ENCODE measurements around the gene SLC38A5. TPM values are rescaled to one million over a fixed set of nuclear protein-coding genes. Genes with fewer than 3 reads are reported as not detected.
A peak's percentile ranks its signal among the peaks of the same experiment; 100 is the strongest.

The SLC38A5 gene
- total and polyA plus RNA-seq, 5 donors: 0.41 to 6.5 (median 3.0) TPM

- DNase-seq (no peak), ATAC-seq (no peak)
- WGBS: 61% methylated on average over 4 of the region's 4 CpGs
- intact Hi-C loops (cut with DNase I): no loop called here
- H3K4me3 ChIP-seq (ENCODE audit: low read length): peak overlapping the region; percentile 79
- H3K4me1 ChIP-seq (ENCODE audit: control insufficient read depth, insufficient read depth, low read length): no peaks in the 10 kb centered on the region
- peak overlapping the region; percentile 45 for H3K27ac ChIP-seq (ENCODE audit: low read length)
- H3K9me3 ChIP-seq (ENCODE audit: control insufficient read depth, low read length): no peaks in the 10 kb centered on the region
- no peaks in the 10 kb centered on the region for H3K27me3 ChIP-seq (ENCODE audit: control insufficient read depth, insufficient read depth)
Measured at GRCh38 chrX:48476919-48477318, 6.9 kb upstream of the SLC38A5 start.

DNA sequence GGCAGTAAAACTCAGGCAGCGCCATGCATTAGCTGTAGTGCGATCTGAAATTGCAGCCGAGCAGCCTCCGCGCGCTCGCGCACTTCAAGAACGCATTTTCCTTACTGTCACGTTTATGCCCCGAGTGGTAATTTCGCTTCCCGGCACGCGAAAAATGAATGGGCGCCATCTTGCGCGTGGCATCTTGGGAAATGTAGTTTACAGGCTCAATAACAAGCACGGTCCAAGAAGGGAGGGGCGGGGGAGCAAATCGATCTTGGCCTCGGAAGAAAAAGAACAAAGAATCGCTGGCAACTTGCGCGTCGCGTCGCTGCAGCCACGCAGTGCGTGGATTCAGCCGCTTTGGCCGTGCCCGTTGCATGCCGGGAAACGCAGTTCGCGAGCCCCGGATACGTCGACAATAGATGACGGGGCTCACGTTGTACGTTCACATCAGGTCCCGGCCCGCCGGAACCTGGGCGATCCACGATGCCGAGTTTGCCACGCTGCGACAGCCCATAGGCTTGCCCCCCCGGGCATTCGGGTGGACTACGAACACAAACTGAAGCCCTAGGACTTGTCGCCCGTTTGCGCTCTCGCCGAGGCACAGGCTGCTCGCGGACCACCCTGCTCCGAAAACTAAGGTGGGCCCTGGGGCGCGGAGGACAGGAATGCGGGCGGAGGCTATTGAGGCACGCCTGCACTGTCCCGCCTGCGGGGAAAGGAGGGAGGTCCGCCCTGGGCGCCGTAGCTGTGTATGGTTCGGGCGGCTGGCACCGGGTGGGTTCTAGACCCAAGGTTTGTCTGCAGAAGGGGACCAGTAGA lies 5.9 kb upstream of the SLC38A5 start, which contains the start of gene FTSJ1:
Gene FTSJ1, plus strand, starts transcription at position 426 of the 804 bp plus-strand sequence. CDS start 1,849 bp downstream, outside the sequence.
- DNase-seq (peak; percentile 90 to 95 (median 94)), ATAC-seq (peak; percentile 97)
- no peaks in the 10 kb centered on the region for H3K4me1 ChIP-seq (ENCODE audit: control insufficient read depth, insufficient read depth, low read length)
- no peaks in the 10 kb centered on the region for H3K9me3 ChIP-seq (ENCODE audit: control insufficient read depth, low read length)
- intact Hi-C loops (cut with DNase I): no loop called here
- no peaks in the 10 kb centered on the region for H3K27me3 ChIP-seq (ENCODE audit: control insufficient read depth, insufficient read depth)
- peak within 1 kb of the TSS; percentile 79 for H3K4me3 ChIP-seq (ENCODE audit: low read length)
- WGBS: under 1% methylated on average over 75 of the region's 75 CpGs
- H3K27ac ChIP-seq (ENCODE audit: low read length): peak within 1 kb of the TSS; percentile 45

DNA sequence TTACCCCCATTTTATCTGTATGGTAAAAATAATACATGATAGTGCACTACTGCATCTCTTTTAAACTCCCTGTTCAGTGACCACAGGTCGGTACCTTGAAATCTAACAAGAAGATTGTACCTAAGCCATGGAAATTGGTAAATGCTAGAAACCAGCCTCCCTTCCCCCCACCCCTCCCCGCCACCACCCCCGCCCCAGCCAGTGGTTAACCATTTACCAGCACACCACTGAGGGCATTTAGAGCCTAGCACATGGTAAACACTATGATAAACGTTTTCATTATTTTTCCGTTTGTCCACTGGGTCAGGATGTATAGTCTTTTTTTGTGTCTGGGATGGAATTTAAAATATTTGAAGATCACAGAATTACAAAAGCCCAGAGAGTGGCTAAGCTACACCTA lies 5.2 kb upstream of the SLC38A5 start:
- Histone ChIP-seq H3K27ac (ENCODE audit: low read length) (no peak overlapping the region), H3K9me3 (ENCODE audit: control insufficient read depth, low read length) (no peaks in the 10 kb centered on the region), H3K4me1 (ENCODE audit: control insufficient read depth, insufficient read depth, low read length) (no peaks in the 10 kb centered on the region), H3K27me3 (ENCODE audit: control insufficient read depth, insufficient read depth) (no peaks in the 10 kb centered on the region), H3K4me3 (ENCODE audit: low read length) (peak overlapping the region; percentile 79)
- DNase-seq (no peak), ATAC-seq (no peak)
- intact Hi-C loops (cut with DNase I): no loop called here
- WGBS: under 1% methylated on average over 5 of the region's 5 CpGs

DNA sequence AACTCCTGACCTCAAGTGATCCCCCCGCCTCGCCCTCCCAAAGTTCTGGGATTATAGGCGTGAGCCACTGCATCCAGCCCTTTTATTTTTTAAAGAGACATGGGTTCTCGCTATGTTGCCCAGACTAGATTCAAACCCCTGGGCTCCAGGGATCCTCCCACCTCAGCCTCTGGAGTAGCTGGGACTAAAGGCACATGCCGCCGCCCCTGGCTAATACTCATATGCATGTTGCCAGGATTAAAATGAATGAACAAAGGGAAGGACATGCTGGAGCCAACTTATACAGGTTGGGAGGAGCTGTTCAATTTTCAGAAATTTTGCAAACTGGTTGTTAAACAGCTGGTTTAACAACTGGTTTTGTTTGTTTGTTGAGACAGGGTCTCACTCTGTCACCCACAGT lies 4.5 kb upstream of the SLC38A5 start:
- WGBS: 79% methylated on average over 6 of the region's 6 CpGs
- intact Hi-C loops (cut with DNase I): no loop called here
- ATAC-seq (no peak), DNase-seq (no peak)
- H3K27me3 ChIP-seq (ENCODE audit: control insufficient read depth, insufficient read depth): no peaks in the 10 kb centered on the region
- H3K27ac ChIP-seq (ENCODE audit: low read length): no peak overlapping the region
- H3K4me3 ChIP-seq (ENCODE audit: low read length): no peak overlapping the region
- H3K9me3 ChIP-seq (ENCODE audit: control insufficient read depth, low read length): no peaks in the 10 kb centered on the region
- no peaks in the 10 kb centered on the region for H3K4me1 ChIP-seq (ENCODE audit: control insufficient read depth, insufficient read depth, low read length)

DNA sequence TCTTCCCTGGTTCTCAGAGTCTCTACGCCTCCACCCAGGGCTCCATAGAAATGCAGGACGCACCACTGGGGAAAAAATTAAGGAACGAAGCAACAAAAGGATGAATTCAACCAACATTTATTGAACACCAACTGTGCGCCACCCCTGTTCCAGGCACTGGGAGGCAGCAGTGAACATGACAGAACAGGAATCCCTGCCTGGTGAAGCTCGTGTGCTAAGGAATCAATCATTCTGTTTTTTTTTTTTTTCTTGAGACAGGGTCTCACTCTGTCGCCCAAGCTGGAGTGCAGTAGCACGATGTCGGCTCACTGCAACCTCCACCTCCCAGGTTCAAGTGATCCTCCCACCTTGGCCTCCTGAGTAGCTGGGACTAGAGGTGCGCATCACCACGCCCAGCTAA lies 4.1 kb upstream of the SLC38A5 start:
- Histone ChIP-seq H3K4me3 (ENCODE audit: low read length) (no peak overlapping the region), H3K9me3 (ENCODE audit: control insufficient read depth, low read length) (no peaks in the 10 kb centered on the region), H3K27ac (ENCODE audit: low read length) (no peak overlapping the region), H3K27me3 (ENCODE audit: control insufficient read depth, insufficient read depth) (no peaks in the 10 kb centered on the region), H3K4me1 (ENCODE audit: control insufficient read depth, insufficient read depth, low read length) (no peaks in the 10 kb centered on the region)
- DNase-seq (no peak), ATAC-seq (no peak)
- WGBS: 58% methylated on average over 10 of the region's 10 CpGs
- intact Hi-C loops (cut with DNase I): no loop called here

DNA sequence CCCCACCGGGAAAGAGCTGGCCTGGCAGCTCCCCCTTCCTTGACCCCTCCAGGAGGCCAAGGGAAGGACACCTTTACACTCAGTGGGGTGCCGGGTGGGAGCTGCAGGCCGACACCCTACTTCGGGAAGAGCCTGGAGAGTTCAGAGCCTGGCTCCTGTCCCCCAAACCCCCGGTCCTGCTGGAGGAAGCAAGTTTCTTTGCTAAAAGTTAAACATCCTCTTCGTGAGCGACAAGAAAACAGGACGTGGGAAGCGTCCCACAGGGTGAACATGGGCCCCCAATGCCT lies 3.6 kb upstream of the SLC38A5 start:
- no peaks in the 10 kb centered on the region for H3K9me3 ChIP-seq (ENCODE audit: control insufficient read depth, low read length)
- no peak overlapping the region for H3K4me3 ChIP-seq (ENCODE audit: low read length)
- no peak overlapping the region for H3K27ac ChIP-seq (ENCODE audit: low read length)
- no peaks in the 10 kb centered on the region for H3K4me1 ChIP-seq (ENCODE audit: control insufficient read depth, insufficient read depth, low read length)
- no peaks in the 10 kb centered on the region for H3K27me3 ChIP-seq (ENCODE audit: control insufficient read depth, insufficient read depth)
- 65% methylated on average over 9 of the region's 9 CpGs for WGBS
- intact Hi-C loops (cut with DNase I): no loop called here
- DNase-seq (no peak), ATAC-seq (no peak)

GRCh38 chrX:48472851-48473703 lies 3.0 kb upstream of the SLC38A5 start:
- no peak overlapping the region for H3K27ac ChIP-seq (ENCODE audit: low read length)
- no peak overlapping the region for H3K4me3 ChIP-seq (ENCODE audit: low read length)
- no peaks in the 10 kb centered on the region for H3K9me3 ChIP-seq (ENCODE audit: control insufficient read depth, low read length)
- intact Hi-C loops (cut with DNase I): no loop called here
- WGBS: 47% methylated on average over 12 of the region's 12 CpGs
- H3K27me3 ChIP-seq (ENCODE audit: control insufficient read depth, insufficient read depth): no peaks in the 10 kb centered on the region
- no peaks in the 10 kb centered on the region for H3K4me1 ChIP-seq (ENCODE audit: control insufficient read depth, insufficient read depth, low read length)
- DNase-seq (no peak), ATAC-seq (no peak)

DNA sequence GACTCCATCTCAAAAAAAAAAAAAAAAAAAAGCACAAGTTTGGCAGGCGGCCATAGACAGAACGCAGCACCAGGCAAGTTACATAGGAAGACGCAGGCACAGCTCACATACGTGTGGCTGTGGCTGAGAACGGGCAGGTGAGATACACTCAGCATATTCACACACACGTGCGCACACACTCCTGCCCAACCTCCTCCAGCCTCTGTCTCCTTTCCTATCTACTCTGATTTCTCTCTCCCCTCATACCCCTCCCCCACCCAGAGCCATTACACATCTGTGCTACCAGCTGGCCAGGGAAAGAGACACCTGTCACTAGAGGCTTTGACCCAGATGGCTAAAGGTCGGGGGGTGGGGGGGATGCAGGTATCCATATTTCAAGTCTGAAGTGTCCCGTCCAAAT lies 2.2 kb upstream of the SLC38A5 start:
- no peaks in the 10 kb centered on the region for H3K9me3 ChIP-seq (ENCODE audit: control insufficient read depth, low read length)
- no peaks in the 10 kb centered on the region for H3K27me3 ChIP-seq (ENCODE audit: control insufficient read depth, insufficient read depth)
- ATAC-seq (no peak), DNase-seq (no peak)
- H3K27ac ChIP-seq (ENCODE audit: low read length): no peak overlapping the region
- H3K4me3 ChIP-seq (ENCODE audit: low read length): no peak overlapping the region
- WGBS: 61% methylated on average over 9 of the region's 9 CpGs
- intact Hi-C loops (cut with DNase I): no loop called here
- H3K4me1 ChIP-seq (ENCODE audit: control insufficient read depth, insufficient read depth, low read length): no peaks in the 10 kb centered on the region

DNA sequence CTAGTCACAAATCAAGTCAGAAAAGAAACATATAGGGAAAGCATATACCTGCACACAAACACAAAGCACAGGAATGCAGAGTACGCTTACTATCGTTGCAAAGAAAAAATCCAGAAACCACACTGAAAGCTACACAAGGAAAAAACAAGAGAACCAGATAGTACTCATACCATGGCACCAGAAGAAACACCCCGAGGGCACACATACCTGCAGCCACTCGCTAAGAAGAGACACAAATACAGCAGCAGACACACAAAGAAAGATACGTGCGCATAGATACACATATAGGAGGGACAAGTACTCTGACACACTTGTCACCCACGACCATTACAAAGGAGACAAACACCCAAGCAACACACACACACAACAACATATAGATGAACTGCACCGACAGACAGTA lies 1.4 kb upstream of the SLC38A5 start:
- Histone ChIP-seq H3K9me3 (ENCODE audit: control insufficient read depth, low read length) (no peaks in the 10 kb centered on the region), H3K27me3 (ENCODE audit: control insufficient read depth, insufficient read depth) (no peaks in the 10 kb centered on the region), H3K4me1 (ENCODE audit: control insufficient read depth, insufficient read depth, low read length) (no peaks in the 10 kb centered on the region), H3K27ac (ENCODE audit: low read length) (no peak overlapping the region), H3K4me3 (ENCODE audit: low read length) (no peak overlapping the region)
- no peak for DNase-seq
- intact Hi-C loops (cut with DNase I): no loop called here
- WGBS: 89% methylated on average over 8 of the region's 8 CpGs
- no peak for ATAC-seq

- Histone ChIP-seq H3K4me3 (ENCODE audit: low read length) (no peak overlapping the region), H3K27ac (ENCODE audit: low read length) (no peak overlapping the region), H3K4me1 (ENCODE audit: control insufficient read depth, insufficient read depth, low read length) (no peaks in the 10 kb centered on the region), H3K9me3 (ENCODE audit: control insufficient read depth, low read length) (no peaks in the 10 kb centered on the region), H3K27me3 (ENCODE audit: control insufficient read depth, insufficient read depth) (no peaks in the 10 kb centered on the region)
- 85% methylated on average over 9 of the region's 9 CpGs for WGBS
- DNase-seq (no peak), ATAC-seq (no peak)
- intact Hi-C loops (cut with DNase I): no loop called here
Measured at GRCh38 chrX:48470833-48471118, 716 bp upstream of the SLC38A5 start.

All from right cardiac atrium (tissue), 5 donors.